ENCODE measurements around the gene EDEM3.

GRCh38 chr1:184660462-184661191, 94.0 kb downstream of the EDEM3 start:
- TF ChIP-seq CTCF (IDR thresholded peaks at IDR 0.05) (no peak), POLR2A (IDR thresholded peaks at IDR 0.05) (no peak)
